ENCODE measurements around the gene HNF1A.

DNA sequence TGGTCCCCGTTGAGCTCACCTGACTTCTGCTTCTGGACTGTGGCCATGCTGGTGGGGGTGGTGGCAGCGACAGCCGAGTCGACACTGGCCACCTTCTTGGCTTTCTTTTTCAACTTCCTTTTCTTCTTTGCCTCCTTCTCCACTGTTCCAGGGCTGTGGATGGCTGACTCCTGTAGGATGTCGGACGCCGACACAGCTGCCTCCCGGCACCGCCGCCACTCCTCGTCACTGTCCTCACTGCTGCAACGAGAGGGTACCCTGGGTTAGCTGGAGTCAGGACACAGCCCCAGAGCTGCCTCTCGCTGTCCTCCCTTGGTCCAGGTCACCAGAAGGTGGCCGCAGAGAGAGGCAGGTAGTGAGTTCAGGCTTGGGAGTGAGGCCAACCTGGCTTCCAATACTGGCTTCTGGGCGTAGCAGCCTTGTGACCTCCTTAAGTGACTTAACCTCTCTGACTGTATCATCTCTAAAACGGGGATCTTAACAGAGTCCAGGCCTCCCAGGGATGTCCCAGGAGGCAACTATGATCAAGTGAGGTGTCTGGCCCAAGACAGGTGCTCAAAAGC lies 26.0 kb downstream of the HNF1A start:
- TF ChIP-seq, protein P1, sequence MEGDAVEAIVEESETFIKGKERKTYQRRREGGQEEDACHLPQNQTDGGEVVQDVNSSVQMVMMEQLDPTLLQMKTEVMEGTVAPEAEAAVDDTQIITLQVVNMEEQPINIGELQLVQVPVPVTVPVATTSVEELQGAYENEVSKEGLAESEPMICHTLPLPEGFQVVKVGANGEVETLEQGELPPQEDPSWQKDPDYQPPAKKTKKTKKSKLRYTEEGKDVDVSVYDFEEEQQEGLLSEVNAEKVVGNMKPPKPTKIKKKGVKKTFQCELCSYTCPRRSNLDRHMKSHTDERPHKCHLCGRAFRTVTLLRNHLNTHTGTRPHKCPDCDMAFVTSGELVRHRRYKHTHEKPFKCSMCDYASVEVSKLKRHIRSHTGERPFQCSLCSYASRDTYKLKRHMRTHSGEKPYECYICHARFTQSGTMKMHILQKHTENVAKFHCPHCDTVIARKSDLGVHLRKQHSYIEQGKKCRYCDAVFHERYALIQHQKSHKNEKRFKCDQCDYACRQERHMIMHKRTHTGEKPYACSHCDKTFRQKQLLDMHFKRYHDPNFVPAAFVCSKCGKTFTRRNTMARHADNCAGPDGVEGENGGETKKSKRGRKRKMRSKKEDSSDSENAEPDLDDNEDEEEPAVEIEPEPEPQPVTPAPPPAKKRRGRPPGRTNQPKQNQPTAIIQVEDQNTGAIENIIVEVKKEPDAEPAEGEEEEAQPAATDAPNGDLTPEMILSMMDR (IDR thresholded peaks at IDR 0.05; ENCODE audit: insufficient read depth, low read length, poor library complexity, severe bottlenecking), result no peak
- TF ChIP-seq EZH2phosphoT487 (conservative IDR thresholded peaks at IDR 0.05; ENCODE audit: low read length), result no peak
